Right lobe of liver (tissue), 6 donors: ENCODE results near the gene MAPK14. TPM values are rescaled to one million over a fixed set of nuclear protein-coding genes. Genes with fewer than 3 reads are reported as not detected.

Source experiments
- ATAC-seq, 4 donors: fragments of 200-7000 bp; cut with Tn5 transposase; one replicate each; pipeline ENCODE4 v1.9.1; 2020; ENCODE audit warnings: mild to moderate bottlenecking in 4 of 4, moderate library complexity in 4 of 4
- DNase-seq, 3 donors: peaks; one replicate each; pipeline ENCODE4 v3.0.0-alpha.2; 2020
- H3K27ac ChIP-seq, 3 donors: fragments of 200-600 bp; one replicate each; pipeline ENCODE4 v1.8.0; 2022
- H3K27me3 ChIP-seq, 2 donors: fragments of 200-600 bp; one replicate each; pipeline ENCODE4 v1.8.0; 2022
- H3K36me3 ChIP-seq, 4 donors: fragments of 200-600 bp; sonication (generic) in 1 of 4; one replicate each; pipeline versions ENCODE4 v1.5.1 to v1.8.0; 2017 to 2022; ENCODE audit warnings: control low read depth in 1 of 4
- H3K4me1 ChIP-seq, 4 donors: fragments of 200-600 bp; sonication (generic) in 1 of 4; one replicate each; pipeline versions ENCODE4 v1.5.1 to v1.8.0; 2017 to 2022; ENCODE audit warnings: control low read depth in 1 of 4
- H3K4me3 ChIP-seq, 3 donors: fragments of 200-600 bp; one replicate each; pipeline ENCODE4 v1.8.0; 2022
- H3K9me3 ChIP-seq, 4 donors: fragments of 200-600 bp; sonication (generic) in 1 of 4; one replicate each; pipeline versions ENCODE4 v1.5.1 to v1.8.0; 2017 to 2022; ENCODE audit warnings: control low read depth in 1 of 4
- CTCF ChIP-seq, 4 donors: fragments of 200-600 bp in 3 of 4; fragments of 450-650 bp in 1 of 4; IDR thresholded peaks; one replicate each; pipeline versions ENCODE4 v1.5.1 to v1.8.0; 2016 to 2022; ENCODE audit warnings: antibody characterized with exemption in 4 of 4, mild to moderate bottlenecking in 2 of 4
- POLR2A ChIP-seq: fragments of 450-650 bp; IDR thresholded peaks from one replicate; pipeline ENCODE4 v1.6.1; 2017; ENCODE audit warnings: antibody characterized with exemption, mild to moderate bottlenecking
- whole genome bisulfite sequencing: methylation state at CpG from one replicate; pipeline ENCODE4 v1.1.6; 2018; ENCODE audit warnings: low coverage, low lambda C conversion rate; ENCODE audit not compliant: insufficient coverage; ENCODE audit errors: missing lambda C conversion rate; 5-methylcytosine and 5-hydroxymethylcytosine counted together
- intact Hi-C, 2 donors: fragments of 100-400 bp; cut with DNase I; formaldehyde crosslinking; loops; one replicate each; pipeline versions ENCODE4 v1.11.2 to v1.14.1; 2022
- total RNA-seq, 6 experiments: library from RNA; depleted of rRNA in 2 of 6; stranded (reverse); fragments of >200 nt in 2 of 6; fragmentation: NEBNext Ultra II Directional in 3 of 6; extraction: Animal tissue kit (Norgen Biotek cat#: 25700) in 3 of 6; gene quantifications; one replicate each; pipeline versions ENCODE4 v1.1.0 to v1.2.4, GENCODE V29; 2016 to 2023
- donor health status: DM: no; HTN: yes; CAD: no.
- donor health status: DM: no; HTN: no; CAD: no.
- donor health status: DM: no; HTN: no; CAD: no.
- donor health status: DM: no; HTN: yes; CAD: no.
- donor health status: DM: no; HTN: yes; CAD: no.

The MAPK14 gene
- total RNA-seq, 6 experiments from 2014 or later = 37.9 to 53.3 (median 45.3) TPM

GRCh38 chr6:36033935-36034334 is 6.3 kb downstream of the MAPK14 start:
- Histone ChIP-seq H3K27me3 (no peaks in the 10 kb centered on the region), H3K36me3 (no peaks in the 10 kb centered on the region), H3K4me3 (no peak overlapping the region), H3K9me3 (no peaks in the 10 kb centered on the region), H3K4me1 (peaks cover 0 to 74% (median 14%) of the 10 kb centered on the region in 4 donors), H3K27ac (no peak overlapping the region)
- intact Hi-C loops = no loop called here
- ATAC-seq = peak in 1 of 4 donors; percentile 9
- no peak for TF ChIP-seq CTCF (IDR thresholded peaks at IDR 0.05)
- TF ChIP-seq POLR2A = no peak
- no peak for DNase-seq
- 53% methylated on average over 3 of the region's 3 CpGs for WGBS

GRCh38 chr6:36034441-36034840 is 6.8 kb downstream of the MAPK14 start:
- H3K36me3 ChIP-seq = no peaks in the 10 kb centered on the region
- H3K9me3 ChIP-seq = no peaks in the 10 kb centered on the region
- peaks cover 0 to 76% (median 16%) of the 10 kb centered on the region in 4 donors for H3K4me1 ChIP-seq
- no peak overlapping the region for H3K27ac ChIP-seq
- no peak for TF ChIP-seq CTCF (IDR thresholded peaks at IDR 0.05)
- no peak for TF ChIP-seq POLR2A
- DNase-seq (no peak), ATAC-seq (no peak)
- WGBS = 63% methylated on average over 3 of the region's 3 CpGs
- H3K27me3 ChIP-seq = no peaks in the 10 kb centered on the region
- H3K4me3 ChIP-seq = no peak overlapping the region
- intact Hi-C loops = no loop called here

DNA sequence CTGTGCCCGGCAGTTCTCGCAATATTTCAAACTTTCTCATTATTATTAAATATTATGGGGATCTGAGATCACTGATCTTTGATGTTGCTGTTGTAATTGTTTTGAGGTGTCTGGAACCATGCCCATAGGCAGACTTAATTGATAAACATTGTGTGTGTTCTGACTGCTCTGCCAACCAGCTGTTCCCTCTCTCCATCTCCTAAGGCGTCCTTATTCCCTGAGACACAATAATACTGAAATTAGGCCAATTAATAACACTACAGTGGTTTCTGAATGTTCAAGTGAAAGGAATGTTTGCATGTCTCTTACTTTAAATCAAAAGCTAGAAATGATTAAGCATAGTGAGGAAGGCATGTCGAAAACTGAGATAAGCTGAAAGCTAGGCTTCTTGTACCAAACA is 7.6 kb downstream of the MAPK14 start:
- H3K4me3 ChIP-seq = no peak overlapping the region
- H3K36me3 ChIP-seq = no peaks in the 10 kb centered on the region
- no peak overlapping the region for H3K27ac ChIP-seq
- no peak for ATAC-seq
- intact Hi-C loops = no loop called here
- peaks cover 0 to 74% (median 12%) of the 10 kb centered on the region in 4 donors for H3K4me1 ChIP-seq
- no peak for DNase-seq
- TF ChIP-seq CTCF (IDR thresholded peaks at IDR 0.05) (no peak), POLR2A (no peak)
- WGBS = 57% methylated on average over 4 of the region's 4 CpGs
- H3K9me3 ChIP-seq = no peaks in the 10 kb centered on the region
- no peaks in the 10 kb centered on the region for H3K27me3 ChIP-seq

DNA sequence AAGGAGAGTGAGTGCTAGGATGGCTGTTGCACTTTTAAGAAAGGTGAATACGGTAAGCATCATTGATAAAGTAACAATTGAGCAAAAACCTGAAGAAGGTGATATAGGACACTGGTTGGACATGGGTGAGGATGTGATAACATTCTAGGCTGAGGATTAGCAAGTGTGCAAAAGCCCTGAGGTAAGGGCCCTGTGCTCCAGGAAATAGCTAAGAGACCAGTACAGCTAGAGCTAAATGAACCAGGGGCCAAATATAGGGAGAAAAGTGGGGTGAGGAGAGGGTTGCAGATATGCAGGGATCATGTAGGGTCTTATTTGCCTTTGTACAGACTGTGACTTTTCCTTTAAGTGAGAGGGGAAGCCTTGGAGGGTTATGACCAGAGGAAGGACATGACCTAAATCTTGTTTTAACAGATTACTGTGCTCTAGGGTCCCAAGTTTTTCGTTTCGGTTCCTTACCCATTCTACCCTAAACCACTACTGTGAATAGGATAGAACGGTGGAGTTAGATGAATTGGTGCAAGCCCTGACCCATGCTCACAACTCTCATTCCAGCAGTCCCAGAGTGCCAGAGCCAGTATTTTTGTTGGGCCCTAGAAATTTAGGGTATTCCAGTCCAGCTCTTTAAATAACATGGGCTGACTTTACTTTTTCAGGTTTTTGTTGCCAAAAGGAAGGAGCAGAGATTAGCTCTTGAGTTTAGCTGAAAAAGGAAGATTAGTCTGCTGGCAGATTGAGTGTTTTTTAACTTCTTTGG is 10.7 kb downstream of the MAPK14 start:
- Histone ChIP-seq H3K9me3 (no peaks in the 10 kb centered on the region), H3K4me3 (no peak overlapping the region), H3K27me3 (no peaks in the 10 kb centered on the region), H3K4me1 (peaks cover 0 to 50% (median 11%) of the 10 kb centered on the region in 4 donors), H3K36me3 (no peaks in the 10 kb centered on the region), H3K27ac (no peak overlapping the region)
- ATAC-seq (peak; percentile 47 to 68 (median 60)), DNase-seq (no peak)
- 36% methylated on average over 4 of the region's 4 CpGs for WGBS
- intact Hi-C loops = no loop called here
- TF ChIP-seq CTCF (IDR thresholded peaks at IDR 0.05) (no peak), POLR2A (no peak)
